HepG2 (cell line): ENCODE results near the gene ZMYND8. TPM values are rescaled to one million over a fixed set of nuclear protein-coding genes. Genes with fewer than 3 reads are reported as not detected.

Experiments
- ARID5B ChIP-seq: IDR thresholded peaks from 2 replicates; pipeline ENCODE4 v1.4.0; 2020; ENCODE audit warnings: mild to moderate bottlenecking, missing genetic modification reagents
- ATF3 ChIP-seq: sonication (generic); formaldehyde crosslinking; IDR thresholded peaks from 2 replicates; pipeline ENCODE4 v1.4.0; 2020; ENCODE audit warnings: missing genetic modification reagents
- BCL6 ChIP-seq: IDR thresholded peaks from 2 replicates; pipeline ENCODE4 v1.6.1; 2016; ENCODE audit warnings: missing genetic modification reagents, missing compliant biosample characterization
- ELF3 ChIP-seq: IDR thresholded peaks from 2 replicates; pipeline ENCODE4 v1.6.1; 2016; ENCODE audit warnings: missing genetic modification reagents, missing compliant biosample characterization
- ETV5 ChIP-seq: IDR thresholded peaks from 2 replicates; pipeline ENCODE4 v1.6.1; 2018; ENCODE audit warnings: missing biosample characterization, missing genetic modification reagents, inconsistent platforms, borderline replicate concordance
- FOXA1 ChIP-seq, 2 experiments: fragments of 450-650 bp in 1 of 2; sonication (generic) in 1 of 2; formaldehyde crosslinking in 1 of 2; IDR thresholded peaks; 2 replicates each; pipeline versions ENCODE4 v1.4.0 to v1.6.1; 2016 to 2020; ENCODE audit warnings: missing genetic modification reagents in 1 of 2
- FOXA3 ChIP-seq: IDR thresholded peaks from 2 replicates; pipeline ENCODE4 v1.6.1; 2016; ENCODE audit warnings: missing genetic modification reagents, missing compliant biosample characterization
- GABPB1 ChIP-seq: IDR thresholded peaks from 2 replicates; pipeline ENCODE4 v1.6.1; 2016; ENCODE audit warnings: mild to moderate bottlenecking, missing genetic modification reagents, moderate library complexity, missing compliant biosample characterization
- GATAD2A ChIP-seq: IDR thresholded peaks from 2 replicates; pipeline ENCODE4 v1.6.1; 2016
- HINFP ChIP-seq: sonication (generic); formaldehyde crosslinking; IDR thresholded peaks from 2 replicates; pipeline ENCODE4 v1.4.0; 2020; ENCODE audit warnings: low read depth, mild to moderate bottlenecking, missing genetic modification reagents
- ISL2 ChIP-seq: sonication (generic); formaldehyde crosslinking; IDR thresholded peaks from 2 replicates; pipeline ENCODE4 v1.5.0; 2020; ENCODE audit warnings: missing genetic modification reagents
- KLF11 ChIP-seq: IDR thresholded peaks from 2 replicates; pipeline ENCODE4 v1.6.1; 2016; ENCODE audit warnings: missing compliant biosample characterization
- MED1 ChIP-seq: sonication (generic); formaldehyde crosslinking; IDR thresholded peaks from 2 replicates; pipeline ENCODE4 v1.4.0; 2020; ENCODE audit warnings: missing genetic modification reagents
- MIER2 ChIP-seq: IDR thresholded peaks from 2 replicates; pipeline ENCODE4 v1.6.1; 2016; ENCODE audit warnings: missing biosample characterization, missing genetic modification reagents
- PRDM10 ChIP-seq: sonication (generic); formaldehyde crosslinking; IDR thresholded peaks from 2 replicates; pipeline ENCODE4 v1.4.0; 2020; ENCODE audit warnings: low read depth, missing genetic modification reagents
- RARA ChIP-seq: IDR thresholded peaks from 2 replicates; pipeline ENCODE4 v1.6.1; 2016; ENCODE audit warnings: missing genetic modification reagents, missing compliant biosample characterization
- SAP130 ChIP-seq: IDR thresholded peaks from 2 replicates; pipeline ENCODE4 v1.6.1; 2016; ENCODE audit warnings: low read depth
- TCF7L2 ChIP-seq: IDR thresholded peaks from 2 replicates; pipeline ENCODE4 v1.6.1; 2011; ENCODE audit warnings: mild to moderate bottlenecking, low read depth, low read length, moderate library complexity
- TEAD3 ChIP-seq: optimal IDR thresholded peaks from 2 replicates; pipeline ENCODE3; 2016; ENCODE audit warnings: borderline replicate concordance
- ZKSCAN8 ChIP-seq: IDR thresholded peaks from 2 replicates; pipeline ENCODE4 v1.6.1; 2016; ENCODE audit warnings: borderline replicate concordance, missing genetic modification reagents, missing compliant biosample characterization
- ZMYM4 ChIP-seq: sonication (generic); formaldehyde crosslinking; IDR thresholded peaks from 2 replicates; pipeline ENCODE4 v1.8.1; 2023; ENCODE audit warnings: mild to moderate bottlenecking, missing genetic modification reagents
- ZNF253 ChIP-seq: sonication (generic); formaldehyde crosslinking; IDR thresholded peaks from 2 replicates; pipeline ENCODE4 v1.8.0; 2022; ENCODE audit warnings: mild to moderate bottlenecking, missing genetic modification reagents, borderline replicate concordance
- ZSCAN9 ChIP-seq: IDR thresholded peaks from 2 replicates; pipeline ENCODE4 v1.6.1; 2016; ENCODE audit warnings: borderline replicate concordance
- polyA plus RNA-seq, 8 experiments: library from polyadenylated mRNA; depleted of rRNA in 3 of 8; stranded (reverse) in 7 of 8; unstranded in 1 of 8; fragments of >200 nt; fragmentation: Illumina TruSeq in 4 of 8; extraction: Trizol in 4 of 8; gene quantifications; 2 replicates each; pipeline versions ENCODE4 v1.2.1 to v1.2.3, GENCODE V29; 2011 to 2016; ENCODE audit warnings: low read depth in 4 of 8, missing spikeins in 1 of 8, mixed read lengths in 1 of 8; ENCODE audit not compliant: insufficient read depth in 1 of 8
- total RNA-seq, 5 experiments: library from RNA; depleted of rRNA; stranded (reverse); fragments of >200 nt; fragmentation: Illumina TruSeq; extraction: Trizol; gene quantifications; 2 replicates each; pipeline ENCODE4 v1.2.3, GENCODE V29; 2016; ENCODE audit warnings: low read depth in 1 of 5

ZMYND8 gene
- total and polyA plus RNA-seq, 2 of the 13 experiments (the other 11 are each of a cell fraction or from before 2014, with no cell fraction given): 53.9 to 84.7 TPM

- TF ChIP-seq ARID5B (CRISPR knock-in tag): peak; percentile 38; the same call in 1 of the 2 replicates
- TF ChIP-seq ISL2 (CRISPR knock-in tag): no peak
- TF ChIP-seq MIER2 (CRISPR knock-in tag): 0 out of 2 replicates have a peak, but pooled peaks have one; percentile 27
- TF ChIP-seq ZMYM4 (CRISPR knock-in tag): peak; percentile 8; the same call in 1 of the 2 replicates
- TF ChIP-seq ZNF253 (CRISPR knock-in tag): no peak
- TF ChIP-seq ELF3 (CRISPR knock-in tag): peak; percentile 33; the same call in 1 of the 2 replicates
- 0 out of 2 replicates have a peak, but pooled peaks have one; percentile 32 for TF ChIP-seq PRDM10 (CRISPR knock-in tag)
- 0 out of 2 replicates have a peak, but pooled peaks have one; percentile 41 for TF ChIP-seq ZSCAN9 (CRISPR knock-in tag)
- TF ChIP-seq HINFP (CRISPR knock-in tag): no peak
- peak; percentile 47; the same call in 1 of the 2 replicates for TF ChIP-seq GATAD2A (CRISPR knock-in tag)
- TF ChIP-seq KLF11 (CRISPR knock-in tag): 0 out of 2 replicates have a peak, but pooled peaks have one; percentile 38
- peak; percentile 84; the same call in 1 of the 2 replicates for TF ChIP-seq ETV5 (CRISPR knock-in tag)
- 0 out of 2 replicates have a peak, but pooled peaks have one; percentile 33 for TF ChIP-seq ZKSCAN8 (CRISPR knock-in tag)
- TF ChIP-seq FOXA3: peak; percentile 12; the same call in 1 of the 2 replicates
- peak; percentile 54 for TF ChIP-seq RARA
- TF ChIP-seq FOXA1 (IDR thresholded peaks at IDR 0.05): no peak
- no peak; the same call in 1 of the 2 replicates for TF ChIP-seq FOXA1 (CRISPR knock-in tag; IDR thresholded peaks at IDR 0.05)
- peak; percentile 14 for TF ChIP-seq TEAD3
- TF ChIP-seq SAP130: peak; percentile 41
- 0 out of 2 replicates have a peak, but pooled peaks have one; percentile 33 for TF ChIP-seq ATF3 (CRISPR knock-in tag)
- TF ChIP-seq MED1: peak; percentile 34; the same call in 1 of the 2 replicates
- TF ChIP-seq TCF7L2: no peak
- TF ChIP-seq GABPB1 (CRISPR knock-in tag): 0 out of 2 replicates have a peak, but pooled peaks have one; percentile 17
- peak; percentile 72; the same call in 1 of the 2 replicates for TF ChIP-seq BCL6 (CRISPR knock-in tag)
These were observed 24.0 kb upstream of the ZMYND8 start (continued) for GRCh38 chr20:47380481-47380880.
